ENCODE data around the gene GPRIN3.
"Not testable (repeated sequence)": the region's sequence is repeated elsewhere in the genome, so short reads cannot be mapped to it uniquely, and the experiment has no call there.

The GPRIN3 gene

GRCh38 chr4:89258506-89258905, 49.1 kb downstream of the GPRIN3 start:
- DNase-seq (ENCODE audit: low read depth in 2 of 3, low spot score in 2 of 3) = no peak

GRCh38 chr4:89257376-89257775, 50.2 kb downstream of the GPRIN3 start:
- no peak for DNase-seq (ENCODE audit: low read depth in 2 of 3, low spot score in 2 of 3)

GRCh38 chr4:89256203-89256800, 51.3 kb downstream of the GPRIN3 start:
- DNase-seq (ENCODE audit: low read depth in 2 of 3, low spot score in 2 of 3) = no peak

- DNase-seq (ENCODE audit: low read depth in 2 of 3, low spot score in 2 of 3) = peak in 2 of 3 experiments; percentile 21 to 27
Measured at GRCh38 chr4:89254847-89255246, 52.8 kb downstream of the GPRIN3 start.

- DNase-seq (ENCODE audit: low read depth in 2 of 3, low spot score in 2 of 3) = not testable (repeated sequence)
Measured at GRCh38 chr4:89254347-89254746, 53.3 kb downstream of the GPRIN3 start.

- DNase-seq (ENCODE audit: low read depth in 2 of 3, low spot score in 2 of 3) = no peak
Measured at GRCh38 chr4:89253935-89254334, 53.7 kb downstream of the GPRIN3 start.

- DNase-seq (ENCODE audit: low read depth in 2 of 3, low spot score in 2 of 3) = no peak
Measured at GRCh38 chr4:89253311-89253710, 54.3 kb downstream of the GPRIN3 start.

GRCh38 chr4:89251396-89251795, 56.2 kb downstream of the GPRIN3 start:
- no peak for DNase-seq (ENCODE audit: low read depth in 2 of 3, low spot score in 2 of 3)

GRCh38 chr4:89249716-89250361, 57.8 kb downstream of the GPRIN3 start:
- DNase-seq (ENCODE audit: low read depth in 2 of 3, low spot score in 2 of 3) = no peak

GRCh38 chr4:89249313-89249712, 58.3 kb downstream of the GPRIN3 start:
- no peak for DNase-seq (ENCODE audit: low read depth in 2 of 3, low spot score in 2 of 3)

GRCh38 chr4:89248879-89249281, 58.7 kb downstream of the GPRIN3 start:
- DNase-seq (ENCODE audit: low read depth in 2 of 3, low spot score in 2 of 3) = no peak

GRCh38 chr4:89247951-89248350, 59.6 kb downstream of the GPRIN3 start:
- DNase-seq (ENCODE audit: low read depth in 2 of 3, low spot score in 2 of 3) = no peak

- no peak for DNase-seq (ENCODE audit: low read depth in 2 of 3, low spot score in 2 of 3)
Measured at GRCh38 chr4:89245459-89245858, 62.1 kb downstream of the GPRIN3 start.

- DNase-seq (ENCODE audit: low read depth in 2 of 3, low spot score in 2 of 3) = no peak
Measured at GRCh38 chr4:89243733-89244252, 63.8 kb downstream of the GPRIN3 start.

- no peak for DNase-seq (ENCODE audit: low read depth in 2 of 3, low spot score in 2 of 3)
Measured at GRCh38 chr4:89242864-89243732, 64.5 kb downstream of the GPRIN3 start.

- no peak for DNase-seq (ENCODE audit: low read depth in 2 of 3, low spot score in 2 of 3)
Measured at GRCh38 chr4:89242216-89242615, 65.4 kb downstream of the GPRIN3 start.

- no peak for DNase-seq (ENCODE audit: low read depth in 2 of 3, low spot score in 2 of 3)
Measured at GRCh38 chr4:89230271-89230670, 77.3 kb downstream of the GPRIN3 start.

GRCh38 chr4:89226665-89227574, 80.7 kb downstream of the GPRIN3 start:
- peak; percentile 18 to 32 (median 24) for DNase-seq (ENCODE audit: low read depth in 2 of 3, low spot score in 2 of 3)

GRCh38 chr4:89222170-89222569, 85.4 kb downstream of the GPRIN3 start:
- DNase-seq (ENCODE audit: low read depth in 2 of 3, low spot score in 2 of 3) = no peak

- no peak for DNase-seq (ENCODE audit: low read depth in 2 of 3, low spot score in 2 of 3)
Measured at GRCh38 chr4:89221167-89221867, 86.3 kb downstream of the GPRIN3 start.
